HepG2 (cell line): ENCODE data around the gene NFKB1. TPM values are rescaled to one million over a fixed set of nuclear protein-coding genes. Genes with fewer than 3 reads are reported as not detected.

ENCODE experiments used
- ATAC-seq: fragments of 200-7000 bp; cut with Tn5 transposase; 3 replicates; pipeline ENCODE4 v1.9.1; 2020; ENCODE audit warnings: mild to moderate bottlenecking, moderate library complexity
- BruUV-seq: library from RNA; stranded (reverse); fragments of 400-500 nt; replicated peaks from 2 replicates; lab custom pipeline; 2021; lab: Mats Ljungman, UMichigan
- CTCF ChIA-PET: fragments of 300-600 bp; formaldehyde crosslinking; extraction: SDS; loops from one replicate; lab custom pipeline; 2021; ENCODE audit warnings: low total read pairs, inconsistent platforms, low intra/inter-chr PET ratio; lab: Yijun Ruan, JAX
- POLR2A ChIA-PET: fragments of 350-600 bp; sonication (Branson Sonifier 250); formaldehyde crosslinking; loops from one replicate; lab custom pipeline; 2020; ENCODE audit warnings: antibody characterized with exemption, inconsistent platforms; lab: Yijun Ruan, JAX
- DNase-seq: peaks from one replicate; pipeline ENCODE4 v3.0.0-alpha.2; 2015; ENCODE audit warnings: low spot score
- FAIRE-seq: peaks from 3 replicates; lab custom pipeline; 2011; peaks lifted over from hg19 to GRCh38; lab: Jason Lieb, UNC
- H2AFZ ChIP-seq: one replicate; pipeline ENCODE4 v1.6.1; 2011; ENCODE audit warnings: low read length, inconsistent platforms
- H3K27ac ChIP-seq: fragments of 300-600 bp; 3 replicates; pipeline ENCODE4 v1.8.0; 2011; ENCODE audit warnings: mixed run types, mild to moderate bottlenecking, mixed read lengths, low read length, inconsistent platforms; ENCODE audit not compliant: insufficient read depth; ENCODE audit errors: extremely low read length
- H3K27me3 ChIP-seq, 2 experiments: fragments of 200-600 bp in 1 of 2; 2 replicates in 1 of 2; 3 replicates in 1 of 2; pipeline versions ENCODE4 v1.6.0 to v1.8.0; 2011; ENCODE audit warnings: low read length in 2 of 2, mild to moderate bottlenecking in 2 of 2, moderate library complexity in 2 of 2, inconsistent platforms in 1 of 2; ENCODE audit not compliant: insufficient read depth in 2 of 2, control insufficient read depth in 1 of 2
- H3K36me3 ChIP-seq, 2 experiments: fragments of 200-600 bp in 1 of 2; replicated peaks in 1 of 2; 2 replicates in 1 of 2; 3 replicates in 1 of 2; pipeline versions ENCODE4 v1.5.1 to v1.8.0; 2011; ENCODE audit warnings: low read length in 2 of 2, inconsistent platforms in 1 of 2; ENCODE audit not compliant: insufficient read depth in 2 of 2, control insufficient read depth in 1 of 2
- H3K4me1 ChIP-seq: 2 replicates; pipeline ENCODE4 v1.5.1; 2012; ENCODE audit warnings: low read length, inconsistent platforms; ENCODE audit not compliant: insufficient read depth
- H3K4me2 ChIP-seq: 2 replicates; pipeline ENCODE4 v1.6.0; 2011; ENCODE audit warnings: low read depth, low read length, inconsistent platforms
- H3K4me3 ChIP-seq, 3 experiments: fragments of 200-600 bp in 1 of 3; sonication (generic), shearing (Covaris generic) in 1 of 3; replicated peaks in 1 of 3; 2 replicates each; pipeline ENCODE4 v1.5.1; 2011 to 2016; ENCODE audit warnings: low read length in 3 of 3, inconsistent platforms in 2 of 3, low read depth in 2 of 3, mild to moderate bottlenecking in 2 of 3, control low read depth in 1 of 3, mixed read lengths in 1 of 3; ENCODE audit not compliant: insufficient read depth in 1 of 3
- H3K79me2 ChIP-seq: one replicate; pipeline ENCODE4 v1.6.1; 2011; ENCODE audit warnings: low read length, inconsistent platforms; ENCODE audit not compliant: insufficient read depth
- H3K9ac ChIP-seq: 2 replicates; pipeline ENCODE4 v1.6.0; 2011; ENCODE audit warnings: mild to moderate bottlenecking, low read depth, low read length, inconsistent platforms; ENCODE audit not compliant: insufficient read depth
- H3K9me3 ChIP-seq: 2 replicates; pipeline ENCODE4 v1.5.1; 2012; ENCODE audit warnings: mild to moderate bottlenecking, low read length
- H4K20me1 ChIP-seq: 2 replicates; pipeline ENCODE4 v1.6.0; 2011; ENCODE audit warnings: inconsistent platforms, mild to moderate bottlenecking, low read length, moderate library complexity; ENCODE audit not compliant: insufficient read depth
- ARNT2 ChIP-seq: sonication (generic); formaldehyde crosslinking; IDR thresholded peaks from 2 replicates; pipeline ENCODE4 v1.8.0; 2022; ENCODE audit warnings: mild to moderate bottlenecking, low read depth, missing genetic modification reagents, moderate library complexity
- ZFP1 ChIP-seq: IDR thresholded peaks from 2 replicates; pipeline ENCODE4 v1.6.1; 2016
- ZNF143 ChIP-seq: sonication (generic); formaldehyde crosslinking; IDR thresholded peaks from 2 replicates; pipeline ENCODE4 v1.4.0; 2020; ENCODE audit warnings: missing genetic modification reagents
- ZNF3 ChIP-seq: IDR thresholded peaks from 2 replicates; pipeline ENCODE4 v1.7.0; 2017; ENCODE audit warnings: inconsistent platforms
- in situ Hi-C: cut with HindIII; loops from 2 replicates; pipeline ENCODE4 v1.10.0; 2017; ENCODE audit warnings: low pct_unique_long_range_greater_than_20kb; ENCODE audit not compliant: extremely low pct_ligation_motif_present
- intact Hi-C: fragments of 100-400 bp; cut with micrococcal nuclease; formaldehyde crosslinking; loops from one replicate; pipeline ENCODE4 v1.10.0; 2022; ENCODE audit not compliant: unreplicated experiment
- polyA plus RNA-seq, 8 experiments: library from polyadenylated mRNA; depleted of rRNA in 3 of 8; stranded (reverse) in 7 of 8; unstranded in 1 of 8; fragments of >200 nt; fragmentation: Illumina TruSeq in 4 of 8; extraction: Trizol in 4 of 8; gene quantifications; 2 replicates each; pipeline versions ENCODE4 v1.2.1 to v1.2.3, GENCODE V29; 2011 to 2016; ENCODE audit warnings: low read depth in 4 of 8, missing spikeins in 1 of 8, mixed read lengths in 1 of 8; ENCODE audit not compliant: insufficient read depth in 1 of 8
- total RNA-seq, 5 experiments: library from RNA; depleted of rRNA; stranded (reverse); fragments of >200 nt; fragmentation: Illumina TruSeq; extraction: Trizol; gene quantifications; 2 replicates each; pipeline ENCODE4 v1.2.3, GENCODE V29; 2016; ENCODE audit warnings: low read depth in 1 of 5
- TF ChIP-seq, protein P1 (sequence below): sonication (generic); formaldehyde crosslinking; IDR thresholded peaks from 2 replicates; pipeline ENCODE4 v1.4.0; 2020; ENCODE audit warnings: mild to moderate bottlenecking, missing genetic modification reagents
- TF ChIP-seq, protein P2 (sequence below): sonication (generic); formaldehyde crosslinking; IDR thresholded peaks from 2 replicates; pipeline ENCODE4 v1.4.0; 2020; ENCODE audit warnings: missing genetic modification reagents
- TF ChIP-seq, protein P3 (sequence below): sonication (generic); formaldehyde crosslinking; IDR thresholded peaks from 2 replicates; pipeline ENCODE4 v1.4.0; 2020; ENCODE audit warnings: missing genetic modification reagents

NFKB1 gene
- total and polyA plus RNA-seq, 2 of the 13 experiments (the other 11 are each of a cell fraction or from before 2014, with no cell fraction given), result 15.4 to 31.6 TPM

DNA sequence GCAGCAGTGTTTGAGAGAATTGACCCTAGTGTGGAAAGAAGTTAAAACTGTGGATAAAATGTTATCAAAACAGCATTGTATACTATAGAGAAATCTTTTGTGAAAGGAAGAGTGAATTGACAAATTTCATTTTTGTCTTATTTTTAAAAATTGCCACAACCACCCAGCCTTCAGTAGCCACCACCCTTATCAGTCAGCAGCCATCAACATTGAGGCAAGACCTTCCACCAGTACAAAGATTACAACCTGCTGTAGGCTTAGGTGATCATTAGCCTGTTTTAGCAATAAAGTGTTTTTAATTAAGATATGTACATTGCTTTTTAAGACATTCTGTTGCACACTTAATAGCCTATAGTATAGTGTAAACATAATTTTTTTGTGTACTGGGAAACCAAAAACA, 91.1 kb downstream of the NFKB1 start:
- Histone ChIP-seq H4K20me1 (no peaks in the 10 kb centered on the region), H3K9me3 (no peaks in the 10 kb centered on the region), H3K4me2 (no peak overlapping the region)
- CTCF ChIA-PET, result no interaction called here
- no TSS peak for BruUV-seq
- TF ChIP-seq ZNF143 (CRISPR knock-in tag) (no peak), ZFP1 (CRISPR knock-in tag) (no peak), ZNF3 (CRISPR knock-in tag) (no peak), ARNT2 (CRISPR knock-in tag) (no peak)
- TF ChIP-seq, protein P1, sequence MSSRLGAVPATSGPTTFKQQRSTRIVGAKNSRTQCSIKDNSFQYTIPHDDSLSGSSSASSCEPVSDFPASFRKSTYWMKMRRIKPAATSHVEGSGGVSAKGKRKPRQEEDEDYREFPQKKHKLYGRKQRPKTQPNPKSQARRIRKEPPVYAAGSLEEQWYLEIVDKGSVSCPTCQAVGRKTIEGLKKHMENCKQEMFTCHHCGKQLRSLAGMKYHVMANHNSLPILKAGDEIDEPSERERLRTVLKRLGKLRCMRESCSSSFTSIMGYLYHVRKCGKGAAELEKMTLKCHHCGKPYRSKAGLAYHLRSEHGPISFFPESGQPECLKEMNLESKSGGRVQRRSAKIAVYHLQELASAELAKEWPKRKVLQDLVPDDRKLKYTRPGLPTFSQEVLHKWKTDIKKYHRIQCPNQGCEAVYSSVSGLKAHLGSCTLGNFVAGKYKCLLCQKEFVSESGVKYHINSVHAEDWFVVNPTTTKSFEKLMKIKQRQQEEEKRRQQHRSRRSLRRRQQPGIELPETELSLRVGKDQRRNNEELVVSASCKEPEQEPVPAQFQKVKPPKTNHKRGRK, result no peak
- TF ChIP-seq, protein P2, sequence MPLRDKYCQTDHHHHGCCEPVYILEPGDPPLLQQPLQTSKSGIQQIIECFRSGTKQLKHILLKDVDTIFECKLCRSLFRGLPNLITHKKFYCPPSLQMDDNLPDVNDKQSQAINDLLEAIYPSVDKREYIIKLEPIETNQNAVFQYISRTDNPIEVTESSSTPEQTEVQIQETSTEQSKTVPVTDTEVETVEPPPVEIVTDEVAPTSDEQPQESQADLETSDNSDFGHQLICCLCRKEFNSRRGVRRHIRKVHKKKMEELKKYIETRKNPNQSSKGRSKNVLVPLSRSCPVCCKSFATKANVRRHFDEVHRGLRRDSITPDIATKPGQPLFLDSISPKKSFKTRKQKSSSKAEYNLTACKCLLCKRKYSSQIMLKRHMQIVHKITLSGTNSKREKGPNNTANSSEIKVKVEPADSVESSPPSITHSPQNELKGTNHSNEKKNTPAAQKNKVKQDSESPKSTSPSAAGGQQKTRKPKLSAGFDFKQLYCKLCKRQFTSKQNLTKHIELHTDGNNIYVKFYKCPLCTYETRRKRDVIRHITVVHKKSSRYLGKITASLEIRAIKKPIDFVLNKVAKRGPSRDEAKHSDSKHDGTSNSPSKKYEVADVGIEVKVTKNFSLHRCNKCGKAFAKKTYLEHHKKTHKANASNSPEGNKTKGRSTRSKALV (CRISPR knock-in tag), result no peak
- TF ChIP-seq, protein P3, sequence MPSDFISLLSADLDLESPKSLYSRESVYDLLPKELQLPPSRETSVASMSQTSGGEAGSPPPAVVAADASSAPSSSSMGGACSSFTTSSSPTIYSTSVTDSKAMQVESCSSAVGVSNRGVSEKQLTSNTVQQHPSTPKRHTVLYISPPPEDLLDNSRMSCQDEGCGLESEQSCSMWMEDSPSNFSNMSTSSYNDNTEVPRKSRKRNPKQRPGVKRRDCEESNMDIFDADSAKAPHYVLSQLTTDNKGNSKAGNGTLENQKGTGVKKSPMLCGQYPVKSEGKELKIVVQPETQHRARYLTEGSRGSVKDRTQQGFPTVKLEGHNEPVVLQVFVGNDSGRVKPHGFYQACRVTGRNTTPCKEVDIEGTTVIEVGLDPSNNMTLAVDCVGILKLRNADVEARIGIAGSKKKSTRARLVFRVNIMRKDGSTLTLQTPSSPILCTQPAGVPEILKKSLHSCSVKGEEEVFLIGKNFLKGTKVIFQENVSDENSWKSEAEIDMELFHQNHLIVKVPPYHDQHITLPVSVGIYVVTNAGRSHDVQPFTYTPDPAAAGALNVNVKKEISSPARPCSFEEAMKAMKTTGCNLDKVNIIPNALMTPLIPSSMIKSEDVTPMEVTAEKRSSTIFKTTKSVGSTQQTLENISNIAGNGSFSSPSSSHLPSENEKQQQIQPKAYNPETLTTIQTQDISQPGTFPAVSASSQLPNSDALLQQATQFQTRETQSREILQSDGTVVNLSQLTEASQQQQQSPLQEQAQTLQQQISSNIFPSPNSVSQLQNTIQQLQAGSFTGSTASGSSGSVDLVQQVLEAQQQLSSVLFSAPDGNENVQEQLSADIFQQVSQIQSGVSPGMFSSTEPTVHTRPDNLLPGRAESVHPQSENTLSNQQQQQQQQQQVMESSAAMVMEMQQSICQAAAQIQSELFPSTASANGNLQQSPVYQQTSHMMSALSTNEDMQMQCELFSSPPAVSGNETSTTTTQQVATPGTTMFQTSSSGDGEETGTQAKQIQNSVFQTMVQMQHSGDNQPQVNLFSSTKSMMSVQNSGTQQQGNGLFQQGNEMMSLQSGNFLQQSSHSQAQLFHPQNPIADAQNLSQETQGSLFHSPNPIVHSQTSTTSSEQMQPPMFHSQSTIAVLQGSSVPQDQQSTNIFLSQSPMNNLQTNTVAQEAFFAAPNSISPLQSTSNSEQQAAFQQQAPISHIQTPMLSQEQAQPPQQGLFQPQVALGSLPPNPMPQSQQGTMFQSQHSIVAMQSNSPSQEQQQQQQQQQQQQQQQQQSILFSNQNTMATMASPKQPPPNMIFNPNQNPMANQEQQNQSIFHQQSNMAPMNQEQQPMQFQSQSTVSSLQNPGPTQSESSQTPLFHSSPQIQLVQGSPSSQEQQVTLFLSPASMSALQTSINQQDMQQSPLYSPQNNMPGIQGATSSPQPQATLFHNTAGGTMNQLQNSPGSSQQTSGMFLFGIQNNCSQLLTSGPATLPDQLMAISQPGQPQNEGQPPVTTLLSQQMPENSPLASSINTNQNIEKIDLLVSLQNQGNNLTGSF (CRISPR knock-in tag), result no peak
- TF ChIP-seq, all 625 proteins: peak for 0
- Histone ChIP-seq H3K27ac (no peak overlapping the region), H3K36me3 (peaks cover 7 to 40% of the 10 kb centered on the region in 2 experiments), H3K79me2 (no peaks in the 10 kb centered on the region), H2AFZ (no peak overlapping the region), H3K4me3 (no peak overlapping the region), H3K27me3 (no peaks in the 10 kb centered on the region), H3K4me1 (no peaks in the 10 kb centered on the region), H3K9ac (no peak overlapping the region)
- in situ Hi-C loops, result no loop called here
- POLR2A ChIA-PET, result no interaction called here
- intact Hi-C loops, result no loop called here
- ATAC-seq (no peak), FAIRE-seq (no peak), DNase-seq (no peak)
